ENCODE data around the gene MICAL3. TPM values are rescaled to one million over a fixed set of nuclear protein-coding genes. Genes with fewer than 3 reads are reported as not detected.
"Not testable (repeated sequence)": the region's sequence is repeated elsewhere in the genome, so short reads cannot be mapped to it uniquely, and the experiment has no call there.

MICAL3 gene
- total and polyA plus RNA-seq, 9 of the 15 experiments (the other 6 are each of a cell fraction or from before 2014, with no cell fraction given) = 0.53 to 32.1 (median 12.3) TPM

DNA sequence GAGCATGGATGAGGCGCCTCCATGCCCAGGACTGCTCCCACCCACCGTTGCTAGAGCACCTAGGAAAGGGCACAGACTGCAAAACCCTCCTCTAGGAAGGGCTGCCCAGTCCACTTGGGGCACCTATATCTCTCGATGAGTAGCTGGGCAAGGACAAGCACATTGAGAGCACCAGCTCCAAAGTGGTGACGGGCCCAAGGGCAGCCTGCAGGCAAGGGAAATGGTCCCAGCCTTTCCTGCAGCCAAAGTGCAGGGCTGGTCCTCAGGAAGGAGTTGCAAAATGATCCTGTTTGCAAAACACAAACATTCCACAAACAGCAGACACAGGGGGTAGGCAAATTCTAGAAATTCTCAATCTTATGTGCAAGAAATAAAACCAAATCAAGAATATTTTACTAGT is 32.4 kb downstream of the MICAL3 start:
- H3K36me3 ChIP-seq (ENCODE audit: control insufficient read depth, insufficient read depth, low read length); H3K27me3 ChIP-seq (ENCODE audit: control insufficient read depth in 2 of 2, insufficient read depth in 2 of 2, low read length in 2 of 2); CTCF ChIA-PET (ENCODE audit: low intra/inter-chr PET ratio); H3K4me3 ChIP-seq; intact Hi-C loops (cut with micrococcal nuclease); H3K4me2 ChIP-seq (ENCODE audit: insufficient read depth, low read length); DNase-seq (ENCODE audit: extremely low read depth in 1 of 4, low spot score in 3 of 4); POLR2A ChIA-PET; H3K9me3 ChIP-seq (replicated peaks; ENCODE audit: control insufficient read depth, insufficient read depth, low read depth, low read length); H3K9me1 ChIP-seq (ENCODE audit: control insufficient read depth, insufficient read depth, low read length); H2AFZ ChIP-seq (ENCODE audit: low read depth, low read length); H3K27ac ChIP-seq (ENCODE audit: extremely low read depth, low read depth, low read length); ATAC-seq; H3K9ac ChIP-seq (ENCODE audit: insufficient read depth in 1 of 2, low read depth in 2 of 2, low read length in 2 of 2); in situ Hi-C loops (cut with MboI); BruUV-seq (replicated peaks); FAIRE-seq: not testable (repeated sequence)
- Histone ChIP-seq H3K79me2 (ENCODE audit: control insufficient read depth, insufficient read depth, low read length) (peaks cover 55% of the 10 kb centered on the region), H4K20me1 (replicated peaks; ENCODE audit: control insufficient read depth, insufficient read depth, low read length) (peaks cover 31% of the 10 kb centered on the region; the same call in 1 of the 2 replicates), H3K4me1 (replicated peaks in 1 of 2; ENCODE audit: control insufficient read depth in 2 of 2, insufficient read depth in 2 of 2, low read length in 2 of 2) (peaks cover 2 to 11% of the 10 kb centered on the region in 2 experiments; a peak in 2 of 5 replicates)
- 68% methylated on average over 4 of the region's 4 CpGs for WGBS (ENCODE audit: insufficient coverage, low coverage, missing lambda C conversion rate)

DNA sequence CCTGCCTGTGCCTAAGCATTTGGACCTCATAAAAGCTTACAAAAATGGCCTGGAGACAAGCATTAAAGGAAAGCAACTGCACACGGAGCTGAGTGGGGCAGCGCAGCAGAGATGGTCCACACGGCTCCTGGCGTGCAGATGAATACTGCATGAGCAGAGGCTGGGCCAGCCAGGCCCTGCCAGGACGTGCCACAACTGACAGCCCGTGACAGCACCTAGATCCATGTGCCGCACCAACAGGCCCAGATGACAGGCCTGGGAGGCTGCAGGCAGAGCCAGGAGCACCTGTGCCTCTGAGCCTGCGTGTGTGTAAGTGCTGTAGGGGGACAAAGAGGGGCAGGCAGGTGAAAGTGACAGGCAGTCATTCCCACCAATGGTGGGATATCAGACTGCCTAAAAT is 33.4 kb downstream of the MICAL3 start:
- Histone ChIP-seq H3K4me2 (ENCODE audit: insufficient read depth, low read length) (no peak overlapping the region), H3K9ac (ENCODE audit: insufficient read depth in 1 of 2, low read depth in 2 of 2, low read length in 2 of 2) (peak overlapping the region in 1 of 2 experiments; percentile 76; a peak in 1 of 4 replicates), H4K20me1 (replicated peaks; ENCODE audit: control insufficient read depth, insufficient read depth, low read length) (peaks cover 31% of the 10 kb centered on the region; the same call in 1 of the 2 replicates), H3K27me3 (ENCODE audit: control insufficient read depth in 2 of 2, insufficient read depth in 2 of 2, low read length in 2 of 2) (no peaks in the 10 kb centered on the region), H3K36me3 (ENCODE audit: control insufficient read depth, insufficient read depth, low read length) (no peaks in the 10 kb centered on the region), H3K27ac (ENCODE audit: extremely low read depth, low read depth, low read length) (no peak overlapping the region), H3K4me3 (no peak overlapping the region), H3K9me3 (replicated peaks; ENCODE audit: control insufficient read depth, insufficient read depth, low read depth, low read length) (no peaks in the 10 kb centered on the region), H3K9me1 (ENCODE audit: control insufficient read depth, insufficient read depth, low read length) (no peaks in the 10 kb centered on the region), H2AFZ (ENCODE audit: low read depth, low read length) (no peak overlapping the region), H3K4me1 (replicated peaks in 1 of 2; ENCODE audit: control insufficient read depth in 2 of 2, insufficient read depth in 2 of 2, low read length in 2 of 2) (peaks cover 2 to 11% of the 10 kb centered on the region in 2 experiments; a peak in 2 of 5 replicates), H3K79me2 (ENCODE audit: control insufficient read depth, insufficient read depth, low read length) (peaks cover 57% of the 10 kb centered on the region)
- CTCF ChIA-PET (ENCODE audit: low intra/inter-chr PET ratio) = no interaction called here
- ATAC-seq (no peak), DNase-seq (ENCODE audit: extremely low read depth in 1 of 4, low spot score in 3 of 4) (no peak), FAIRE-seq (no peak)
- BruUV-seq (replicated peaks) = no TSS peak
- intact Hi-C loops (cut with micrococcal nuclease) = no loop called here
- in situ Hi-C loops (cut with MboI) = no loop called here
- 77% methylated on average over 8 of the region's 8 CpGs for WGBS (ENCODE audit: insufficient coverage, low coverage, missing lambda C conversion rate)
- TF ChIP-seq ZNF561 (CRISPR knock-in tag; conservative IDR thresholded peaks at IDR 0.05) (no peak), KLF16 (IDR thresholded peaks at IDR 0.05) (no peak), STAT5A (IDR thresholded peaks at IDR 0.05; ENCODE audit: borderline replicate concordance, low read length) (no peak), PHF21A (IDR thresholded peaks at IDR 0.05; ENCODE audit: borderline replicate concordance, low read depth) (no peak), MCM2 (IDR thresholded peaks at IDR 0.05; ENCODE audit: low read depth) (no peak), GABPA (tag; conservative IDR thresholded peaks at IDR 0.05; ENCODE audit: low read depth) (no peak), MECOM (CRISPR knock-in tag; IDR thresholded peaks at IDR 0.05) (no peak), TRIM24 (IDR thresholded peaks at IDR 0.05) (no peak), MCM5 (IDR thresholded peaks at IDR 0.05; ENCODE audit: low read depth) (no peak), ELF1 (tag; IDR thresholded peaks at IDR 0.05) (no peak), WHSC1 (IDR thresholded peaks at IDR 0.05; ENCODE audit: low read length) (no peak)
- TF ChIP-seq, protein P1, sequence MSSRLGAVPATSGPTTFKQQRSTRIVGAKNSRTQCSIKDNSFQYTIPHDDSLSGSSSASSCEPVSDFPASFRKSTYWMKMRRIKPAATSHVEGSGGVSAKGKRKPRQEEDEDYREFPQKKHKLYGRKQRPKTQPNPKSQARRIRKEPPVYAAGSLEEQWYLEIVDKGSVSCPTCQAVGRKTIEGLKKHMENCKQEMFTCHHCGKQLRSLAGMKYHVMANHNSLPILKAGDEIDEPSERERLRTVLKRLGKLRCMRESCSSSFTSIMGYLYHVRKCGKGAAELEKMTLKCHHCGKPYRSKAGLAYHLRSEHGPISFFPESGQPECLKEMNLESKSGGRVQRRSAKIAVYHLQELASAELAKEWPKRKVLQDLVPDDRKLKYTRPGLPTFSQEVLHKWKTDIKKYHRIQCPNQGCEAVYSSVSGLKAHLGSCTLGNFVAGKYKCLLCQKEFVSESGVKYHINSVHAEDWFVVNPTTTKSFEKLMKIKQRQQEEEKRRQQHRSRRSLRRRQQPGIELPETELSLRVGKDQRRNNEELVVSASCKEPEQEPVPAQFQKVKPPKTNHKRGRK (tag; IDR thresholded peaks at IDR 0.05) = no peak
- TF ChIP-seq, protein P2, sequence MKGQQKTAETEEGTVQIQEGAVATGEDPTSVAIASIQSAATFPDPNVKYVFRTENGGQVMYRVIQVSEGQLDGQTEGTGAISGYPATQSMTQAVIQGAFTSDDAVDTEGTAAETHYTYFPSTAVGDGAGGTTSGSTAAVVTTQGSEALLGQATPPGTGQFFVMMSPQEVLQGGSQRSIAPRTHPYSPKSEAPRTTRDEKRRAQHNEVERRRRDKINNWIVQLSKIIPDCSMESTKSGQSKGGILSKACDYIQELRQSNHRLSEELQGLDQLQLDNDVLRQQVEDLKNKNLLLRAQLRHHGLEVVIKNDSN (CRISPR knock-in tag; IDR thresholded peaks at IDR 0.05) = no peak
- POLR2A ChIA-PET = interaction anchor here (0.9 kb wide), 1 partner anchor 8 kb away, joined by 3 read pairs; no protein-coding TSS in a partner anchor

All from K562 (cell line).